Erythroblast (primary cell): Measurements from ENCODE around the gene EIF1B.

Experiments
- GATA1 ChIP-seq: IDR thresholded peaks from 2 replicates; pipeline ENCODE4 v1.6.1; 2011; ENCODE audit warnings: low read depth, mild to moderate bottlenecking, control low read depth, low read length, moderate library complexity
- POLR2A ChIP-seq: IDR thresholded peaks from 2 replicates; pipeline ENCODE4 v1.6.1; 2011; ENCODE audit warnings: mild to moderate bottlenecking, low read length

DNA sequence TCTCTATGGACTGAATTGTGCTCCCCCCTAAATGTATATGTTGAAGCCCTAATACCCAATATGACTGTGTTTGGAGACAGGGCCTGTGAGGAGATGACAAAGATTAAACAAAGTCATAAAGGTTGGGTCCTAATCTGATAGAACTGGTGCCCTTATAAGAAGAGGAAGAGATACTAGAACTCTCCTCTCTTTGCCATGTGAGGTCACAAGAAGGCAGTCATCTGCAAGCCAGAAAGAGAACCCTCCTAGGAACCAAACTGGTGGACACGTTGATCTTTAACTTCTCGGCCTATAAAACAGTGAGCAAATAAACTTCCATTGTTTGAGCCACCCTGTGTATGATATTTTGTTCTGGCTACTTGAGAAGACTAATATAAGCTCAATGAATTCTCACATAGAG lies 45.9 kb downstream of the EIF1B start:
- TF ChIP-seq POLR2A, result no peak
- no peak for TF ChIP-seq GATA1
